Mononuclear cell (primary cell): ENCODE data around the gene IL5. TPM values are rescaled to one million over a fixed set of nuclear protein-coding genes. Genes with fewer than 3 reads are reported as not detected.
A peak's percentile ranks its signal among the peaks of the same experiment; 100 is the strongest.

ENCODE experiments used
- H3K27me3 ChIP-seq: 2 replicates; pipeline ENCODE4 v1.6.0; 2011; ENCODE audit warnings: low read length, control low read depth; ENCODE audit not compliant: insufficient read depth
- H3K4me1 ChIP-seq: 2 replicates; pipeline ENCODE4 v1.5.1; 2011; ENCODE audit warnings: mild to moderate bottlenecking, low read length, control low read depth; ENCODE audit not compliant: insufficient read depth
- H3K4me3 ChIP-seq: 2 replicates; pipeline ENCODE4 v1.5.1; 2011; ENCODE audit warnings: mild to moderate bottlenecking, low read length, moderate library complexity
- H3K9me3 ChIP-seq: 2 replicates; pipeline ENCODE4 v1.5.1; 2011; ENCODE audit warnings: low read depth, mild to moderate bottlenecking, control low read depth, low read length
- total RNA-seq: library from RNA; depleted of rRNA; stranded (reverse); fragments of >200 nt; gene quantifications from one replicate; pipeline ENCODE4 v1.2.3, GENCODE V29; 2012

IL5 gene
- total RNA-seq, 1 donor = not detected

DNA sequence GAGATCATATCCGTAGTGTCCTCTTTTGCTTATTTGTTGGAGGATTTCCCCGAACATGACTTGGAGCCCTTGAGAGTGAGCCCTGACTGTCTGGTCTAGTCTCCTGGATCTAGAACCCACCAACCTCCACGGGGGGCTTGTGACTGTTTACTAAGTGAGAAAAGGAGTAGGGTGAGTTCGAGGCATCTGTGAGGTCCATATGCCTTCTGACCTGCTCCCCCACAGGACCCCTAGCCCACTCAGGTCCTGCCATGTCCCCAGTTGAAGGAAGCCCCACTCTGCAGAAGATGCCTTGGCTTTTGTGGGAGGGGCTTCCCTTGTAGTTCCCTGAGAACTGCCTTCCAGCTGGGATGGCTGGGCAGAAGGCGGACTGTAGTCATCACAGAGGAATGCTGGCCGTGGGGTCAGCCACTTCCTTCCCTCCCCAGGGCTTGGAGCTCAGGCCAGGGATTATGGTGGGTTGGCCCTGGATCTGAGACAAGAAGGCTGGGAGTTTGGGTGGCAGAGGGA is 45.8 kb downstream of the IL5 start:
- Histone ChIP-seq H3K9me3 (no peaks in the 10 kb centered on the region), H3K4me3 (peak overlapping the region; percentile 63), H3K4me1 (peaks cover 64% of the 10 kb centered on the region), H3K27me3 (no peaks in the 10 kb centered on the region)

DNA sequence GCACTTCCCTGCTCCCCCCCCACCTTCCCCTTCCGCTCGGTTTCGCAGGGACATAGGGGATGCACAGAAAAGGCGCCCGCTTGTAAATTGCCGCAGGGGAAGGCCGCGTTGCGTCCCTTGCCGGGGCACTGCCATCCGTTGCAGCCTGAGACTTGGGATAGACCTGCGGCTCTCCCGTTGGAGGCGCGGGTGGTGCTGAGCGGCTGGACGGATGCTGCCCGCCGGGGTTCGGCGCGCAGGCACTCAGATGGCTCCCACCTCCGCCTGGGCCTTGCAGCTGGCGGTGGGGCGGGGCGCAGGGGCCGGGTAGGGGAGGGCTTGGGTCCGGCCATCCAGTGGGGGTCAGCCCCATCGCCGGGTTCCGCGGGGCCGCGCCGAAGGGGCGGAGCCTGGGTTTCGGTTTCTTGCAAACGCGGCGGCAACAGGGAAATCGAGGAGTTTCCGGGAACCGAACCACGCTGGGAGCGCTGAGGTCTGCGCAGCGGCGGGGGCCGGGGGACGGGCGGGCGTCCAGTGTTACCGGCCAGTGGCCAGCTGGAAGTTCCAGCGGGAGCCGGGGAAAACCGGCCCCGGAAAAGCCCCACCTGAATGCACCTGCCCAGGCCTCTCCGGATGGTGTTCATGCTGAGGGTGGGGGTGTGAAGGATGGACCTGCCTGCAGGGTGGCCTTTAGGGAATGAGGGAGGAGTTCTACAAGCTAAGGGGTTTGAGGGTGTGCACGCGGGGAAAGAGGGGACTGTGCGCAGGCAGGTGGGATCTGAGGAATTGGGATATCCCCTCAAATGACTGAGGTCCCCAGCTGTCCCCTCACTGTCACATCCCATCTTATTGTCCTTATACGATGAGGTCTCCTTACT is 46.5 kb downstream of the IL5 start:
- Histone ChIP-seq H3K4me1 (peaks cover 71% of the 10 kb centered on the region), H3K9me3 (no peaks in the 10 kb centered on the region), H3K4me3 (peak overlapping the region; percentile 63), H3K27me3 (no peaks in the 10 kb centered on the region)

DNA sequence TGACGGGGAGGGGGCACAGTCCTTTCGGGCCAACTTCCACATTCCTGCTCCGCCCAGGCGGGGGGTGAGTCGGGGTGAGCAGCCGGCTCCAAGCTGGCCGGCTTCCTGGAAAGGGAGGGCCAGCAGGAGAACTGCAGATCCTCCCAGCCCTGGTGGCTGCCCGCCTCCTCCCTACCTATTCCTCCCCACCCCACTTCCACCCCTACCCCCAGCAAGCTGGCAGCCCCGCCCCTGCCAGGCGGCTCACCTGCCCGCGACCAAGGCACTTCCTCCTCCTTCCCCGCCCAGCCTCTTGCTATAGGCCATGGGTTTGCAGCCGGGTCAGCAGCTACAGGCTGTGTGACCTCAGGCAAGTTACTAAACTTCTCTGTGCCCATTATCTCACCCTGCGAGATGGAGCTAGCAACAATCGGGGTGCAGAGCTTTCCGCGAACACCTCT is 47.1 kb downstream of the IL5 start:
- no peaks in the 10 kb centered on the region for H3K9me3 ChIP-seq
- H3K4me3 ChIP-seq = peak overlapping the region; percentile 63
- H3K4me1 ChIP-seq = peaks cover 74% of the 10 kb centered on the region
- no peaks in the 10 kb centered on the region for H3K27me3 ChIP-seq

DNA sequence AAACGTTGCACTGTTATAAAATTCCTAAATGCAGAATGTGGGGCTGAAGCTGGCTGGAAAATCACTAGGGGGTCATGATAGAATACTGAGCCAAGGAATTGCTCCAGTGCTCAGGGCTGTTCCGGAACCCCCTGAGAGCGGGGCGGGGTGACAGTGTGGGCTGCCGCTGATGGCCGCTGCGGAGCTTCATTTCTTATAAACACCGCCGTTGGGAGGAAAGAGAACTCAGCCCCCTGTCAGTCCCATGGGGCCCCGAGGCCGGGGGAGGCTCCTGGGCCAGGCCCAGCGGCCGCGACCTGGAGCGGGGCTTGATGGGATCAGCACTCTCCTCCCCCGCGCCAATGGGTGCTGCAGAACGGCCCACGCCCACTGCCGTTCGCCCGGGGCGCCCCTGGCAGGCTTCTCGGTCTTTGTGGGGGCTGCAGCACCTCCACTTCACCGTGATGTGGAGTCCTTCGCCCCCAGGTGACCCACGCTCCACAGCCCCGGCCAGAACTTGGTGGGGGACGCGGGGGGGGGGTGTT is 47.6 kb downstream of the IL5 start:
- Histone ChIP-seq H3K27me3 (no peaks in the 10 kb centered on the region), H3K4me3 (peak overlapping the region; percentile 63), H3K9me3 (no peaks in the 10 kb centered on the region), H3K4me1 (peaks cover 72% of the 10 kb centered on the region)

DNA sequence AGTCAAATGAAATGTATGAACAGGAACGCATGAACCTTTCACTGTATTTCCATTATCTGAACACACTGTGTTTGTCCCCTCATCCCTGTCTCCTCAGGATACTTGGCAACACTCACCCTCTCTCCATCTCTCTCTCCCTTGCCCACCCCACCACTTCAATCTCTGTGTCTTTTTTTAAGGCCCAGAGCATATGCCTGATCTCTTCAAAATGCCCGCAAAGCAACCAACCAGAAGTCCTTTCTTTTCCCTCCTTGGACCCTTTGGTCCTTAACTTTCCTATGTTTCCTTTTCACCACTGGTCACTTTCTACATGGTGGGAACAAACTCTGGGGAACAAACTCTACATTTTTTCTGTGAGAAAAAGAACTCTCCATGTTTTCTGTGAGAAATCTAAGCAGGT is 49.5 kb downstream of the IL5 start:
- peaks cover 62% of the 10 kb centered on the region for H3K4me1 ChIP-seq
- H3K27me3 ChIP-seq = no peaks in the 10 kb centered on the region
- H3K4me3 ChIP-seq = no peak overlapping the region
- H3K9me3 ChIP-seq = no peaks in the 10 kb centered on the region

DNA sequence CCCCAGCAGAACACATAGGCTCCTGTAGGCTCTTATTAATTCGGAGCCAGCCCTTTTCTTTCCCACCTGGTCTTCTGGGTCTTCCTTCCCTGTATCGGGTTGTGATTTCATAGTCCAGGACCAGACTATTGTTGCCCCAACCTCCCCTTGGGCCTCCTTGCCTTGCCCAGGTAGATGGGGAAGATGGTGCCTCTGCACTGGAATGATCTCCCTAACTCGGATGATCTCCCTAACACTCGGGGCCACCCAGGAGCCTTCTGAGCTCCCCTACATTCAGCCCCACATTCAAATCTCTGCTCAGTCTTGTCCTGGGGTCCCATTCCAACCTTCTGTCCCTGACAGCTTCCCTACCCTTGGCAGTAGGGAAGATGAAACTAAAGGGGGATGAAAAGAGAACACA is 50.1 kb downstream of the IL5 start:
- Histone ChIP-seq H3K4me3 (no peak overlapping the region), H3K4me1 (peaks cover 66% of the 10 kb centered on the region), H3K9me3 (no peaks in the 10 kb centered on the region), H3K27me3 (no peaks in the 10 kb centered on the region)

DNA sequence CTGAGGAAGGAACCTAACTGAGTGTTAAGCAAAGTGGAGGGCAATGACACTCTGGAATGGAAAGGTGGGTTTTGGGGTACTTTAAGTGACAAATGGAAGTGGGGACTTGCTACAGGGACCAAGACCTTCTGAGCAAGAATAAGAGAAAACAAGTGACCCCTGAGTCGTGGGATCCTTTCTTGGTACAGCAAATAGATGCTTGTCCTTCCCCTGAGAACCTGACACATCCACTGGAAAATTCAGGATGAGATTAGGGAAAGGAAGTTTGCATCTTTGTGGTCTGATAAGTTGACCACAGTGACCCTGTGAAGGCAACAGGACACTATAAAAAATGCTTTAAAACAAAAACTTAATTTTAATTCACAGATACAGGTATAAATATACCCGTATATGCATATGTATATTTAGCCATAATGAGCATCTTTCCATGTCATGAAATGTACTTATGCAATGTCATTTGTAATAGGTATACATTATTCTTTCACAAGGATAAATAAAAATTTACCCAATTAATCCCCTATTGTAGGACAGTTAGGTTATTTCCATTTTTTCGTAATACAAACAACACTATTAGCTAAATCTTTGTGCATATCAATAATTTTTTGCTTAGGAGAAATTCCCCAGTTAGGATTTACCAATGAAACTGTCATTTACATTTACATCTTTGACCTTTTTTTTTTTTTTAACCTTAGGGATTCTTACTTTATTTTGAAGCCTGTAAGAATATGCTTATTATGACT is 50.8 kb downstream of the IL5 start:
- no peak overlapping the region for H3K4me3 ChIP-seq
- peaks cover 66% of the 10 kb centered on the region for H3K4me1 ChIP-seq

More for the DNA sequence above, 50.8 kb downstream of the IL5 start:
- Histone ChIP-seq H3K9me3 (no peaks in the 10 kb centered on the region), H3K27me3 (no peaks in the 10 kb centered on the region)

Other genes starting within 250 kb of the IL5 start
- 2.2 TPM for gene SLC22A4, start 249.1 kb downstream of the IL5 start, total RNA-seq
- gene SLC22A5, start 173.8 kb downstream of the IL5 start, total RNA-seq = 2.2 TPM
- gene IRF1, start 52.7 kb downstream of the IL5 start, total RNA-seq = 655 TPM
- 17.0 TPM for gene RAD50, start 13.5 kb upstream of the IL5 start, total RNA-seq
- 0.31 TPM for gene IL13, start 114.7 kb upstream of the IL5 start, total RNA-seq
- gene IL4, start 130.5 kb upstream of the IL5 start, total RNA-seq = not detected
- 5.6 TPM for gene KIF3A, start 194.0 kb upstream of the IL5 start, total RNA-seq
- gene CCNI2, start 203.9 kb upstream of the IL5 start, total RNA-seq = 1.5 TPM
- 3.8 TPM for gene SEPTIN8, start 233.7 kb upstream of the IL5 start, total RNA-seq